Smooth muscle cell of trachea (primary cell): ENCODE results near the gene PHYHD1. TPM values are rescaled to one million over a fixed set of nuclear protein-coding genes. Genes with fewer than 3 reads are reported as not detected.

Experiments used
- total RNA-seq: library from RNA; depleted of rRNA; stranded (reverse); fragments of >200 nt; gene quantifications from 2 replicates; pipeline ENCODE4 v1.2.1, GENCODE V29; 2014

The PHYHD1 gene
- 16.1 and 18.7 TPM in 2 replicates for total RNA-seq

DNA sequence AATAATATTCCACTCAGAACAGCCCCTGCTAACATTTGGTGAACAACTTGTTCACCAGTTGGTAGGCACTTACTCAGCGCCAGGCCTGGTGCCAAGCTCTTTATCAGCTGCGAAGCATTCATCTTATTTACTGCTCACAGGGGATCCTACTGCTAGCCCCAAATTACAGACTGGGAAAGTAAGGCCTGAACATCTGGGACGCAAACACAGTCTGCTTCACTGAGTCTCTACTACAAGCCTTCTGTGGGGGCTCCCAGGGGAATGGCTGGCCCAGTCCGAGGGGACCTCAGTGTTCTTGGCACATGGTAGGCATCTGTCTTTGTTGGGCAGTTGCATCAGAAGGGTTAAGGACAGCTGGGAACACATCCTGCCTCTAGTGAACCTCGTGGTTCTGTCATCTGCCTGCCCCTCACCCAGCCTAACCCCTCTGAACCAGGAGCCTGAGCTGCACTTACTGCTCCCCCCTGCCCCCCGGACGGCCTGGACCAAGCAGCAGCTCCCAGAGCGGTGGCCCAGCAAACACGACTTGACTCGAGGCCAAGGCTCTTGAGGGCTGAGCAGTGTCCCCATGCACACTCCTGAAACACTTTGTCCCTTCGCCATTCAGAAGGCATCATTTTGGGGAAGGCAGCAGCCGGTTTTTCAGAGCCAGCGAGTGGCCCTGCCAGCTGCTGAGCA is at the start of gene PHYHD1:
PHYHD1 (plus strand) TSS at position 602 of the 678 bp plus-strand sequence. CDS start 1,342 bp downstream, outside the sequence.

GRCh38 chr9:128881884-128882676 is 38.7 kb upstream of the PHYHD1 start, which contains the start of the genes KYAT1 and LRRC8A:
Gene KYAT1, minus strand, starts transcription at chr9:128881950. Its CDS starts 36,545 bp downstream, at chr9:128845405.
Gene LRRC8A, plus strand, starts transcription at chr9:128882133. Its CDS starts 25,032 bp downstream, at chr9:128907165.

DNA sequence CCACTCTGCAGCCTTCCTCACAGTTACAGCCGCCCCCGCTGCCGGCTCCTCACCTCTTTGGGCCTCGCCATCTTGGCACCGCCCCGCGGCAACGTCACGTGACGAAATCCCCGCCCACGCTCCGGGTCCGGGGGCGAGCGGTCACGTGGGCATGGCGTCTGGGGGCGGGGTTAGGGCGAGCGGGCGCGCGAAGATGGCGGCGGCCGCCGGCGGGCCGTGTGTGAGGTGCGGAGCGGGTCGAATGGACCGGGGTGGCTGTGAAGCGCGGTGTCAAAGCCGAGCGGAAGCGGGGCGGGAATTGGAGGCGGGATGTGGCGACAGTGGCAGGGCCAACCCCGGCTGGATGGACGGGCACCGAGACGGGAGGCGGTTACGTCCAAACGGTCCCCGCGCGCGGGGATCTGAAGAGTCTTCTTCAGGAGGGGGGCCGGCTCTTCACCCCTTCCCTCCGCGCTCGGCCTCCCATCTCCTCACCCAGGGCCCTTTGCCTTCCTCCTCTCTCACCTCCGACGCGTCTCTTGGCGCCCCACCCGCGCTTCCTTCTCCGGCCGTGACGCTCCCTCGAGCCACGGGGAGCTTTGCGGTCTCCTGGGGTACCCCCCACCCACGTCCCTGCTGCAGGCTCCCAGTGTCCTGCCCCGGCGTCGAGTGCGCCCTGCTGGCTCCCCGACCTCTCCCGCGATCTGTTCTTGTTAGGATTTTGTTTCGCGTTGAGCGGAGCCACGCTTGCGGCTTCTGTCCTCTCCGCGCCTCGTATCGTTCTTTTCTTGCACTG is 26.9 kb downstream of the PHYHD1 start, which contains the start of the genes DOLK and NUP188:
DOLK (minus strand) TSS at position 77 of the 775 bp plus-strand sequence. CDS start 300 bp downstream, outside the sequence.
NUP188 (plus strand) TSS at position 173 of the 775 bp plus-strand sequence; CDS start at position 194, 21 bp downstream.

Other genes with a start within 250 kb of the PHYHD1 start
- 305 and 552 TPM in 2 replicates for gene SET, start 231.8 kb upstream of the PHYHD1 start, total RNA-seq
- 1.9 and 2.3 TPM in 2 replicates for gene PKN3, start 218.5 kb upstream of the PHYHD1 start, total RNA-seq
- gene ZDHHC12, start 196.9 kb upstream of the PHYHD1 start, total RNA-seq, result 44.8 and 51.5 TPM in 2 replicates
- 29.5 and 52.4 TPM in 2 replicates for gene ZER1, start 149.1 kb upstream of the PHYHD1 start, total RNA-seq
- 12.7 and 21.8 TPM in 2 replicates for gene TBC1D13, start 133.7 kb upstream of the PHYHD1 start, total RNA-seq
- gene ENDOG, start 102.5 kb upstream of the PHYHD1 start, total RNA-seq, result 20.4 and 22.0 TPM in 2 replicates
- 17.9 and 22.0 TPM in 2 replicates for gene SPOUT1, start 91.2 kb upstream of the PHYHD1 start, total RNA-seq
- gene KYAT1, start 39.0 kb upstream of the PHYHD1 start, total RNA-seq, result 9.1 and 13.7 TPM in 2 replicates
- 29.1 and 44.0 TPM in 2 replicates for gene LRRC8A, start 38.8 kb upstream of the PHYHD1 start, total RNA-seq
- 28.2 and 40.9 TPM in 2 replicates for gene DOLK, start 26.6 kb downstream of the PHYHD1 start, total RNA-seq
- gene NUP188, start 26.7 kb downstream of the PHYHD1 start, total RNA-seq, result 38.5 and 43.5 TPM in 2 replicates
- gene SH3GLB2, start 107.3 kb downstream of the PHYHD1 start, total RNA-seq, result 63.9 and 83.7 TPM in 2 replicates
- 30.7 and 42.8 TPM in 2 replicates for gene MIGA2, start 115.6 kb downstream of the PHYHD1 start, total RNA-seq
- gene DOLPP1, start 160.1 kb downstream of the PHYHD1 start, total RNA-seq, result 8.7 and 10.3 TPM in 2 replicates
- gene CRAT, start 189.8 kb downstream of the PHYHD1 start, total RNA-seq, result 63.4 and 90.5 TPM in 2 replicates
- 130 and 145 TPM in 2 replicates for gene PTPA, start 190.4 kb downstream of the PHYHD1 start, total RNA-seq